H1 (cell line): ENCODE results near the gene GLTP. TPM values are rescaled to one million over a fixed set of nuclear protein-coding genes. Genes with fewer than 3 reads are reported as not detected.

ENCODE experiments used
- CTCF ChIA-PET: fragments of 300-600 bp; sonication (Branson Sonifier 250); formaldehyde crosslinking; loops from one replicate; lab custom pipeline; 2021; ENCODE audit not compliant: partially characterized antibody; lab: Charles Lee
- POLR2A ChIA-PET: fragments of 300-600 bp; sonication (Branson Sonifier 250); formaldehyde crosslinking; loops from one replicate; lab custom pipeline; 2021; ENCODE audit warnings: inconsistent platforms; ENCODE audit not compliant: partially characterized antibody; lab: Charles Lee
- DNase-seq, 2 experiments: peaks; one replicate each; pipeline versions ENCODE4 v3.0.0 to v3.0.0-alpha.2; 2010 to 2022; ENCODE audit warnings: low spot score in 2 of 2, low read depth in 1 of 2, mixed read lengths in 1 of 2
- FAIRE-seq: peaks from 2 replicates; lab custom pipeline; 2011; peaks lifted over from hg19 to GRCh38; lab: Jason Lieb, UNC
- H2AFZ ChIP-seq: 2 replicates; pipeline ENCODE4 v1.8.1; 2012; ENCODE audit warnings: low read length, inconsistent platforms
- H2AK5ac ChIP-seq: 2 replicates; pipeline ENCODE4 v1.6.1; 2013; ENCODE audit warnings: low read depth, low read length
- H2BK120ac ChIP-seq: replicated peaks from 2 replicates; pipeline ENCODE3; 2013; ENCODE audit warnings: low read depth, low read length, inconsistent platforms
- H2BK12ac ChIP-seq: 2 replicates; pipeline ENCODE4 v1.6.1; 2013; ENCODE audit warnings: low read depth, low read length
- H2BK15ac ChIP-seq: 2 replicates; pipeline ENCODE4 v1.6.1; 2013; ENCODE audit warnings: low read length
- H2BK20ac ChIP-seq: 2 replicates; pipeline ENCODE4 v1.6.1; 2013; ENCODE audit warnings: low read length
- H2BK5ac ChIP-seq: 2 replicates; pipeline ENCODE4 v1.6.1; 2013; ENCODE audit warnings: low read depth, low read length
- H3K14ac ChIP-seq: 2 replicates; pipeline ENCODE4 v1.6.1; 2013; ENCODE audit warnings: inconsistent platforms; ENCODE audit not compliant: insufficient read length
- H3K18ac ChIP-seq: 2 replicates; pipeline ENCODE4 v1.6.1; 2013; ENCODE audit warnings: low read length; ENCODE audit errors: extremely low read depth
- H3K23ac ChIP-seq: 2 replicates; pipeline ENCODE4 v1.6.1; 2013; ENCODE audit warnings: inconsistent platforms; ENCODE audit not compliant: insufficient read length
- H3K23me2 ChIP-seq: 2 replicates; pipeline ENCODE4 v1.6.1; 2013; ENCODE audit warnings: low read depth, low read length
- H3K27ac ChIP-seq: 2 replicates; pipeline ENCODE4 v1.6.1; 2011; ENCODE audit warnings: low read depth, low read length, inconsistent platforms
- H3K27me3 ChIP-seq, 4 experiments: replicated peaks in 1 of 4; 1 replicate in 1 of 4; 2 replicates in 3 of 4; pipeline versions ENCODE4 v1.6.1 to v1.8.1; 2011 to 2013; ENCODE audit warnings: low read length in 3 of 4, mild to moderate bottlenecking in 3 of 4, inconsistent platforms in 2 of 4, mixed read lengths in 2 of 4, moderate library complexity in 1 of 4; ENCODE audit not compliant: control insufficient read depth in 3 of 4, insufficient read depth in 3 of 4; ENCODE audit errors: extremely low read depth in 1 of 4
- H3K36me3 ChIP-seq, 4 experiments: 2 replicates each; pipeline versions ENCODE4 v1.6.1 to v1.8.1; 2011 to 2013; ENCODE audit warnings: mild to moderate bottlenecking in 4 of 4, low read length in 3 of 4, moderate library complexity in 2 of 4, control low read depth in 1 of 4, inconsistent platforms in 1 of 4; ENCODE audit not compliant: insufficient read depth in 4 of 4, control insufficient read depth in 2 of 4
- H3K4ac ChIP-seq: replicated peaks from 2 replicates; pipeline ENCODE3; 2013; ENCODE audit warnings: low read length, low read depth, mixed read lengths, inconsistent platforms; ENCODE audit not compliant: insufficient read length
- H3K4me1 ChIP-seq, 4 experiments: replicated peaks in 1 of 4; 1 replicate in 1 of 4; 2 replicates in 3 of 4; pipeline versions ENCODE4 v1.6.1 to v1.8.1; 2011 to 2013; ENCODE audit warnings: low read length in 3 of 4, inconsistent platforms in 2 of 4, mixed read lengths in 1 of 4; ENCODE audit not compliant: insufficient read depth in 4 of 4, control insufficient read depth in 3 of 4
- H3K4me2 ChIP-seq, 2 experiments: 2 replicates each; pipeline versions ENCODE4 v1.6.1 to v1.8.1; 2011 to 2013; ENCODE audit warnings: low read depth in 2 of 2, low read length in 2 of 2, control low read depth in 1 of 2, inconsistent platforms in 1 of 2, mild to moderate bottlenecking in 1 of 2; ENCODE audit not compliant: insufficient read depth in 1 of 2
- H3K4me3 ChIP-seq, 4 experiments: fragments of 200-600, 300-600 bp in 1 of 4; sonication (generic), shearing (Covaris generic), sonication (Bioruptor Twin) in 1 of 4; 2 replicates each; pipeline versions ENCODE4 v1.5.1 to v1.8.1; 2011 to 2016; ENCODE audit warnings: low read length in 4 of 4, low read depth in 3 of 4, control low read depth in 2 of 4, inconsistent platforms in 2 of 4, mild to moderate bottlenecking in 2 of 4, mixed read lengths in 1 of 4, moderate library complexity in 1 of 4; ENCODE audit not compliant: insufficient read depth in 2 of 4; ENCODE audit errors: extremely low read depth in 1 of 4
- H3K56ac ChIP-seq: replicated peaks from 2 replicates; pipeline ENCODE3; 2013; ENCODE audit warnings: low read depth, mild to moderate bottlenecking, mixed read lengths, low read length, inconsistent platforms; ENCODE audit not compliant: insufficient read length
- H3K79me1 ChIP-seq: 2 replicates; pipeline ENCODE4 v1.6.1; 2013; ENCODE audit warnings: low read depth, low read length, control low read depth
- H3K79me2 ChIP-seq, 2 experiments: 2 replicates each; pipeline versions ENCODE4 v1.6.1 to v1.8.1; 2012 to 2013; ENCODE audit warnings: low read length in 2 of 2, mild to moderate bottlenecking in 2 of 2, inconsistent platforms in 1 of 2; ENCODE audit not compliant: insufficient read depth in 2 of 2, control insufficient read depth in 1 of 2
- H3K9ac ChIP-seq, 4 experiments: replicated peaks in 1 of 4; 1 replicate in 1 of 4; 2 replicates in 3 of 4; pipeline versions ENCODE4 v1.6.1 to v1.8.1; 2011 to 2013; ENCODE audit warnings: low read depth in 3 of 4, low read length in 3 of 4, control low read depth in 2 of 4, mild to moderate bottlenecking in 2 of 4, moderate library complexity in 2 of 4, inconsistent platforms in 1 of 4; ENCODE audit errors: extremely low read depth in 1 of 4
- H3K9me3 ChIP-seq, 2 experiments: 2 replicates each; pipeline versions ENCODE4 v1.6.1 to v1.8.1; 2012 to 2013; ENCODE audit warnings: mild to moderate bottlenecking in 2 of 2, moderate library complexity in 2 of 2, control low read depth in 1 of 2, inconsistent platforms in 1 of 2, low read depth in 1 of 2, low read length in 1 of 2, mixed read lengths in 1 of 2; ENCODE audit not compliant: insufficient read depth in 2 of 2
- H4K20me1 ChIP-seq, 2 experiments: replicated peaks in 1 of 2; 2 replicates each; pipeline versions ENCODE3 to v1.8.1; 2011 to 2013; ENCODE audit warnings: inconsistent platforms in 2 of 2, low read length in 2 of 2, mild to moderate bottlenecking in 1 of 2; ENCODE audit not compliant: insufficient read depth in 2 of 2, control insufficient read depth in 1 of 2
- H4K5ac ChIP-seq: 2 replicates; pipeline ENCODE4 v1.6.1; 2013; ENCODE audit warnings: low read length, low read depth, mixed read lengths, inconsistent platforms; ENCODE audit not compliant: insufficient read length
- H4K8ac ChIP-seq: 2 replicates; pipeline ENCODE4 v1.8.0; 2013; ENCODE audit warnings: mild to moderate bottlenecking, moderate library complexity, low read length, inconsistent platforms; ENCODE audit not compliant: insufficient read depth; ENCODE audit errors: extremely low read depth
- H4K91ac ChIP-seq: replicated peaks from 2 replicates; pipeline ENCODE3; 2013; ENCODE audit warnings: low read length, mixed read lengths, inconsistent platforms; ENCODE audit not compliant: insufficient read length
- ASH2L ChIP-seq: fragments of 200-600, 300-600 bp; sonication (generic); IDR thresholded peaks from one replicate; pipeline ENCODE4 v1.7.1; 2017; ENCODE audit warnings: low read length
- CBX8 ChIP-seq: fragments of 300-800, 300-1000 bp; sonication (generic); IDR thresholded peaks from 2 replicates; pipeline ENCODE4 v1.7.1; 2016; ENCODE audit warnings: low read depth, low read length, borderline replicate concordance
- CEBPB ChIP-seq: IDR thresholded peaks from 2 replicates; pipeline ENCODE4 v1.6.1; 2012; ENCODE audit warnings: low read depth, low read length
- FOSL1 ChIP-seq: IDR thresholded peaks from 2 replicates; pipeline ENCODE4 v1.6.1; 2011; ENCODE audit warnings: mild to moderate bottlenecking, low read depth, low read length, moderate library complexity; ENCODE audit not compliant: insufficient read depth
- JUN ChIP-seq: IDR thresholded peaks from 2 replicates; pipeline ENCODE4 v1.6.1; 2011; ENCODE audit warnings: low read depth, mild to moderate bottlenecking, improper control_type of control experiment, low read length
- POLR2AphosphoS5 ChIP-seq: IDR thresholded peaks from 2 replicates; pipeline ENCODE4 v1.6.1; 2011; ENCODE audit warnings: low read depth, low read length
- POU5F1 ChIP-seq: IDR thresholded peaks from 2 replicates; pipeline ENCODE4 v1.6.1; 2011; ENCODE audit warnings: low read depth, mild to moderate bottlenecking, low read length, moderate library complexity
- SP4 ChIP-seq: IDR thresholded peaks from 2 replicates; pipeline ENCODE4 v1.6.1; 2012; ENCODE audit warnings: low read length, inconsistent platforms
- TBP ChIP-seq: IDR thresholded peaks from 2 replicates; pipeline ENCODE4 v1.6.1; 2011; ENCODE audit warnings: low read depth, low read length, improper control_type of control experiment
- YY1 ChIP-seq: IDR thresholded peaks from 2 replicates; pipeline ENCODE4 v1.6.1; 2011; ENCODE audit warnings: low read depth, mild to moderate bottlenecking, low read length
- WGBS, 2 experiments: shearing (Covaris generic) in 1 of 2; methylation state at CpG; one replicate each; pipeline versions ENCODE4 v1.1.6 to v1.1.7; 2013 to 2015; ENCODE audit warnings: low lambda C conversion rate in 2 of 2, mixed read lengths in 2 of 2, inconsistent platforms in 1 of 2, low coverage in 1 of 2, missing lambda C conversion rate in 1 of 2; ENCODE audit not compliant: insufficient replicate concordance in 2 of 2, insufficient coverage in 1 of 2, insufficient read length in 1 of 2; ENCODE audit errors: extremely low coverage in 1 of 2, missing lambda C conversion rate in 1 of 2; 5-methylcytosine and 5-hydroxymethylcytosine counted together
- polyA plus RNA-seq, 7 experiments: library from polyadenylated mRNA; depleted of rRNA in 3 of 7; stranded (reverse) in 5 of 7; unstranded in 2 of 7; fragments of >200 nt in 5 of 7; fragments of 200-250 nt in 2 of 7; gene quantifications; 1 replicate in 5 of 7; 2 replicates in 1 of 7; 4 replicates in 1 of 7; pipeline versions ENCODE4 v1.2.1 to v1.2.3, GENCODE V29; 2011 to 2013; ENCODE audit warnings: missing spikeins in 2 of 7, mixed read lengths in 2 of 7
- total RNA-seq: library from RNA; stranded (reverse); fragmentation: NEBNext Ultra II Directional; extraction: Animal tissue kit (Norgen Biotek cat#: 25700); gene quantifications from 2 replicates; pipeline ENCODE4 v1.2.1, GENCODE V29; 2021

The GLTP gene
- total and polyA plus RNA-seq, 2 of the 8 experiments (the other 6 are each of a cell fraction or from before 2014, with no cell fraction given): 9.8 to 26.1 TPM

DNA sequence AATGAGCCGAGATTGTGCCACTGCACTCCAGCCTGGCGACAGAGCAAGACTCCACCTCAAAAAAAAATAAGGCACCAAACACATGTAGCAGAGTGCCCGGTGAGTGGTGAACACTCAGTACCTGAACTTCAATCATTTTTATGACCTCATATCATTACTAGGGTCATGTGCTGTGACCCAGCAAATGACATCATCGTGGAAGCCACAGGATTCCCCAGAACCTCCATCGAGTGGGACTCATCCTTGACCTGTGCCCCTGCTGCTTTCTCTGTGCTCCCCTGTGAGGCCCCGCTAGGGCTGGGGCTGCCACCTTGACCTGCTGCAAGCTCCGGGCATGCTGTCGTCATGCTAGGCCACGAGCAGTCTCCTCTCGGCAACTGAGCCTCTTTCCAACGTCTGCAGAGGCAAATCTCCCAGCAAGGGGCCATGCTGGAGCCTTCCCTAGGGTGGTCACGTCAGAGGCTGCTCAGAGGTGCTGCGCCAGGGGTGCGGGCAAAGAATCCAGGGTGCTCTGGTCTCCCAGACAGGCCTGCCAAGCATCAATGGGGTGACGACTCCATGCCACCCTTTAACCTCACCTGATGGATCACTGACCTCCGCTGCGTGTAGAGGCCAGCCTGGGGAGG is 18.5 kb downstream of the GLTP start:
- H3K4me3 ChIP-seq: no peak overlapping the region
- H2BK15ac ChIP-seq: no peak overlapping the region
- no peaks in the 10 kb centered on the region; the same call in none of the 2 replicates for H3K79me1 ChIP-seq
- H3K79me2 ChIP-seq: no peaks in the 10 kb centered on the region; a peak in 1 of 4 replicates
- no peak overlapping the region for H3K14ac ChIP-seq
- no peaks in the 10 kb centered on the region for H3K23me2 ChIP-seq
- no peak overlapping the region for H3K56ac ChIP-seq
- no peak overlapping the region for H3K4ac ChIP-seq
- H2BK5ac ChIP-seq: no peak overlapping the region
- ChIA-PET CTCF (interaction anchor here (0.6 to 7.1 kb wide), 6 partner anchors 9 to 72 kb away, joined by 3 to 86 read pairs (median 3); no protein-coding TSS in a partner anchor), POLR2A (no interaction called here)
- H4K8ac ChIP-seq: peak overlapping the region; percentile 75; the same call in 1 of the 2 replicates
- no peak for TF ChIP-seq TBP
- no peak for TF ChIP-seq POU5F1
- no peak for TF ChIP-seq ASH2L
- no peak for TF ChIP-seq YY1
- no peak for TF ChIP-seq SP4
- no peak for TF ChIP-seq CBX8
- no peak for TF ChIP-seq POLR2AphosphoS5
- TF ChIP-seq CEBPB: no peak
- no peak for TF ChIP-seq JUN
- TF ChIP-seq FOSL1: no peak
- peaks cover 2% of the 10 kb centered on the region in 2 experiments for H4K20me1 ChIP-seq
- no peak overlapping the region for H2AK5ac ChIP-seq
- 91% methylated on average over 16 of the region's 17 CpGs; no CpG with 5 or more reads in 1 of the 2 experiments for WGBS, 2 experiments
- H3K27me3 ChIP-seq: no peaks in the 10 kb centered on the region
- no peak overlapping the region for H3K4me2 ChIP-seq
- no peak overlapping the region for H2BK120ac ChIP-seq
- no peak overlapping the region for H4K5ac ChIP-seq
- H3K18ac ChIP-seq: peak overlapping the region; percentile 28; the same call in 1 of the 2 replicates
- H3K23ac ChIP-seq: no peak overlapping the region
- FAIRE-seq: no peak
- H3K9me3 ChIP-seq: no peaks in the 10 kb centered on the region
- H3K27ac ChIP-seq: no peak overlapping the region
- H2BK20ac ChIP-seq: no peak overlapping the region
- no peak overlapping the region for H4K91ac ChIP-seq
- H2BK12ac ChIP-seq: no peak overlapping the region
- no peak overlapping the region for H3K9ac ChIP-seq
- no peak overlapping the region for H2AFZ ChIP-seq
- peaks cover 0 to 6% (median 4%) of the 10 kb centered on the region in 4 experiments; a peak in 4 of 7 replicates for H3K4me1 ChIP-seq
- DNase-seq: no peak
- H3K36me3 ChIP-seq: no peaks in the 10 kb centered on the region; a peak in 3 of 8 replicates
